Stimulated activated CD4-positive, alpha-beta T cell treated with anti-CD3 and anti-CD28 coated beads, Interleukin-12 subunit alpha, Interleukin-12 subunit beta, amount 100 ng/mL, for 4 hours (primary cell): Measurements from ENCODE around the gene PCTP.

Source experiments
- DNase-seq: peaks from one replicate; pipeline ENCODE4 v3.0.0-alpha.2; 2020

PCTP gene

GRCh38 chr17:55812323-55812722 is 61.5 kb downstream of the PCTP start:
- DNase-seq: no peak

- no peak for DNase-seq
Measured at GRCh38 chr17:55813944-55814343, 63.1 kb downstream of the PCTP start.

- no peak for DNase-seq
Measured at GRCh38 chr17:55814377-55814776, 63.5 kb downstream of the PCTP start.

DNA sequence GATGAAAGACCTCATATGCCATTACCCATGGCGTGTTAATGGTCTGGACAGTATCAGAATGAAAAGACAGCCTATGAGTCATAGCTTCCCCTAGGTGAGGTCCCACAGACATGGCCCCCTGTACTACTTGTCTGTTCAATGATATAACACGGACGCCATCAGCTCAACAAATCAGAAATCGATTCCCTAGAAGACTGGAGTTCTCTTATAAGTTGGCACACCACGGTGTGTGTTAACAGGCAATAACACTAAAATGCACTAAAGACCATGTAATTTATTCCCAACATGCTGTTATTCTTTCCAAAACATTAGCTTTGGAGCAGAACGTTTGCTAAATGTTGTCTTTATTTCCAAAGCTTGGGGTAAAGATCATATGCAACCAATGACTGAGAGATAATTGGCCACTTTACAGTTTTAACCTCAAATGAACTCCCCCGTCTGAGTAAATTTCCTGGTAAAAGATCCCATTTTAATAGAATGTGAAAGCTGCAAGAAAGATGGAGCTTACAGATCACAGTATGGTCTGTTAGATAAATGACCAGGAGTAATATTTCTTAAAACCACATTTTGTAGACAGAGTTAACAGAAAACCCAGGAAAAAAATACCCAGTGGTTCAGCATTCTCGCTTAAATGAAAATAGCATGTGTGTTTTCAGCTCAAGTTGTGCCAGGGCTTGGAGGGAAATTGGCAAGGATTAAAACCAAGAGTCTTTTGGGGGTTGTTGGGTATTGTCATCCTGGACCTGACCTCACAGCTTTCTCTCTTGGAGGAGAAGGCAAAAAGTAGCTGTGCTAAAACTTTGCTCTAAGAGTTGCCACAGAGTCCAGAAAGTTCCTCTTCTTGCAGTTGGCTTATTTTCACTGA is 65.9 kb downstream of the PCTP start:
- DNase-seq: no peak

DNA sequence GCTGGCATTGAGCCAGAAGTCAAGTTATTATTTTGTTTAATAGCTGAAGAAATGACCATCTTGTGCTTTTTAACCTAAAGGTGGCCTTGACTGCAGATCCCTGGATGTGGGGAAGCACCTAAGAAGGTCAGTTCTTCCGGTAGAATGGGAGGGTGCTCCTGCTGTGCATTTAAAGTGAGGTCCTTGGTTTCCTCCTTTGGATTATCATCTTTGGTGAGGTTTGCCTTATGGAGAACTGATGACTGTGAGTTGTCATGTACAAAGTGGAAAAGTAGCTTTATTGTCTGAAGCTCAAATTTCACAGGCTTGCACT is 66.5 kb downstream of the PCTP start:
- no peak for DNase-seq

- DNase-seq: no peak
Measured at GRCh38 chr17:55818026-55818425, 67.2 kb downstream of the PCTP start.

DNA sequence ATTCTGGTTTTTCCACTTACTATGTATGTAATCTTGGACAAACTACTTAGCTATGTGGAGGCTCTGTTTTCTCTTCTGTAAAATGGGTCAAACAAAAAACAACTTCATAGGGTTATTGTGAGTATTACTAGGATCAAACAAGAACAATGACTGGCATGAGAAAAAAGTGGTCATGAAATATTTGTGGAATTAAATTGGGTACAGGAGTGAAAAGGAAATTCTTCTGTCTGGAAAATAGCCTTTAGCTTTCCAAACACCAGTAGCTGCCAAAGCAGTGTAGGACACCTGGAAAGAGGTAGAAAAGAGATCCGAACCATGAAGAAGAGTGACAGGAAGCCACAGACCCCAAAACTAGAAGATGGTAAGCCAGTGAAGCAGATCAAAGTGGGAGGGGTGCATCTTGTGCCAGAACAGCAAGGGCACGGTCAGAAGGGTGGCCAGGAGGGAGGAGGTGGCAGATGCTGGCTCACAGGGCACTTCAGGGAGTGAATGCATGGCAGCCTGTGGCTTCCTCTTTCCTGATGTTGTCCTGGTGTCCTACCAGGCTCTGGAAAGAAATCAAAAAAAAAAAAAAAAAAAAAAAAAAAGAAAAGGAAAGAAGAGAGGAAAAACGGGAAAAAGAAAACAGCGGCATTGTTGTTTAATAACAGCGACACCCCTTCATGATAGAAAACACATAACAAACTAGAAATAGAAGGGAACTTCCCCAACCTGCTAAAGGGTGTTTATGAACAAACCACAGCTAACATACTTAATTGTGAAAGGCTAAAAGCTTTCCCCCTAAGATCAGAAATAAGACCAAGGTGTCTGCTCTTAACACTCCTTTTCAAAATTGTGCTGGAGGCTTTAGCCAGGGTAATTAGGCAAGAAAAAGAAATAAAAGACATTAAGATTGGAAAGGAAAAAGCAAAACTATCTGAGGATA is 67.9 kb downstream of the PCTP start:
- no peak for DNase-seq

- DNase-seq: no peak
Measured at GRCh38 chr17:55820675-55821074, 69.8 kb downstream of the PCTP start.

DNA sequence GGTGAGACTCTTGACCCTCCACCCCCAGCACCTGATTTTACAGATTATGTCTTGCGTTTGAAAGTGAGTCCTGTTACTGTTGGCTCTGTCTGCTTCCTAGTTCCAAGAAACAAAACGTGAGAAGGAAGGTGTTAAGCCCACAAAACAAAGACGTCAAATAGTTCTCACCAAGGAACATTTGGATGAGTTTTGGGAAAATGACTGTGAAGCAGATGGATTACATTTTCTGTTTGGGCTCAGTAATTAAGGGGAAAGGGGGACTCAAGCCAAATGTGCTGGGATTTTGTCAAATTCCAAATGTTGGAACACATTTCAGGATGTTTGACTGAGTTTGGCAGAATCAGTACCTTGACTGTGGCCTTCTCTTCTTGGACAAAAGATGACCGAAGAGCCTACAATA is 71.2 kb downstream of the PCTP start:
- no peak for DNase-seq

DNA sequence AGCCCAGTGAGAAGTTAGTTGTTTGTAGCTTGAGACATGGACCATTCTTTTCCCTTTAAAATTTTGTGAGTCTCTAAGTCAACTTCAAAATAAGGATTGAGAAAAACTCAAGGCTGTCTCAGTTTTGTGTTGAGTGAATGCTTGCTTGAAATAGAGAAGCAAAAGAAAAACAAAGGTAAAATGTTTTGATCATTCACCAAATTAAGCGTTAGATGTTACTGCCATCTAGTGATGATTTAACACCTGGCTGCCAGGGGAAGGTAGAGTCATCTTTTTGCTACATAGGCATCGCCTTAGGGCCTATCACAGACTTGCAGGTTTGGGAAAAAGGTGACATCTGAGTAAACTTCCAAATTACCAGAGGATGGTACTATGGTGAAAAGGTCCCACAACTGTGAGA is 74.4 kb downstream of the PCTP start:
- DNase-seq: no peak
